Measurements from ENCODE around the gene TMEM156.

Gene TMEM156

GRCh38 chr4:39056023-39056422 is 23.8 kb upstream of the TMEM156 start:
- WGBS, 2 experiments (ENCODE audit: insufficient coverage in 2 of 2): 86 to 100% methylated on average over 1 to 2 of the region's 5 CpGs
- H3K4me3 ChIP-seq (ENCODE audit: extremely low read depth, insufficient read depth, low read length, poor library complexity, severe bottlenecking): no peak overlapping the region

GRCh38 chr4:39054497-39054896 is 22.3 kb upstream of the TMEM156 start:
- Histone ChIP-seq H3K4me1 (ENCODE audit: control insufficient read depth, insufficient read depth, low read length, poor library complexity, severe bottlenecking) (peaks cover 4% of the 10 kb centered on the region), H3K27ac (ENCODE audit: low read depth, low read length, severe bottlenecking) (no peak overlapping the region), H3K9me3 (ENCODE audit: control insufficient read depth, low read length) (no peaks in the 10 kb centered on the region), H3K36me3 (ENCODE audit: control insufficient read depth, insufficient read depth, low read length) (no peaks in the 10 kb centered on the region), H3K4me3 (ENCODE audit: extremely low read depth, insufficient read depth, low read length, poor library complexity, severe bottlenecking) (no peak overlapping the region)
- WGBS, 2 experiments (ENCODE audit: insufficient coverage in 2 of 2): 100% methylated on average over 1 of the region's 3 CpGs

More at GRCh38 chr4:39056023-39056422, 23.8 kb upstream of the TMEM156 start:
- H3K9me3 ChIP-seq (ENCODE audit: control insufficient read depth, low read length): no peaks in the 10 kb centered on the region
- peaks cover 4% of the 10 kb centered on the region for H3K4me1 ChIP-seq (ENCODE audit: control insufficient read depth, insufficient read depth, low read length, poor library complexity, severe bottlenecking)
- H3K27ac ChIP-seq (ENCODE audit: low read depth, low read length, severe bottlenecking): no peak overlapping the region
- H3K36me3 ChIP-seq (ENCODE audit: control insufficient read depth, insufficient read depth, low read length): no peaks in the 10 kb centered on the region

GRCh38 chr4:39053983-39054382 is 21.8 kb upstream of the TMEM156 start:
- Histone ChIP-seq H3K36me3 (ENCODE audit: control insufficient read depth, insufficient read depth, low read length) (peaks cover 3% of the 10 kb centered on the region), H3K9me3 (ENCODE audit: control insufficient read depth, low read length) (no peaks in the 10 kb centered on the region), H3K4me3 (ENCODE audit: extremely low read depth, insufficient read depth, low read length, poor library complexity, severe bottlenecking) (no peak overlapping the region), H3K4me1 (ENCODE audit: control insufficient read depth, insufficient read depth, low read length, poor library complexity, severe bottlenecking) (peaks cover 4% of the 10 kb centered on the region), H3K27ac (ENCODE audit: low read depth, low read length, severe bottlenecking) (no peak overlapping the region)
- 100% methylated on average over 2 of the region's 4 CpGs; no CpG with 5 or more reads in 1 of the 2 experiments for WGBS, 2 experiments (ENCODE audit: insufficient coverage in 2 of 2)

- H3K27ac ChIP-seq (ENCODE audit: low read depth, low read length, severe bottlenecking): no peak overlapping the region
- H3K9me3 ChIP-seq (ENCODE audit: control insufficient read depth, low read length): no peaks in the 10 kb centered on the region
- H3K4me3 ChIP-seq (ENCODE audit: extremely low read depth, insufficient read depth, low read length, poor library complexity, severe bottlenecking): no peak overlapping the region
- H3K36me3 ChIP-seq (ENCODE audit: control insufficient read depth, insufficient read depth, low read length): peaks cover 8% of the 10 kb centered on the region
- peaks cover 4% of the 10 kb centered on the region for H3K4me1 ChIP-seq (ENCODE audit: control insufficient read depth, insufficient read depth, low read length, poor library complexity, severe bottlenecking)
- WGBS, 2 experiments (ENCODE audit: insufficient coverage in 2 of 2): 77 to 85% methylated on average over 1 of the region's 1 CpG
Measured at GRCh38 chr4:39051492-39051891, 19.3 kb upstream of the TMEM156 start.

- H3K4me1 ChIP-seq (ENCODE audit: control insufficient read depth, insufficient read depth, low read length, poor library complexity, severe bottlenecking): peaks cover 4% of the 10 kb centered on the region
- no peak overlapping the region for H3K27ac ChIP-seq (ENCODE audit: low read depth, low read length, severe bottlenecking)
- H3K9me3 ChIP-seq (ENCODE audit: control insufficient read depth, low read length): no peaks in the 10 kb centered on the region
- H3K4me3 ChIP-seq (ENCODE audit: extremely low read depth, insufficient read depth, low read length, poor library complexity, severe bottlenecking): no peak overlapping the region
- peaks cover 8% of the 10 kb centered on the region for H3K36me3 ChIP-seq (ENCODE audit: control insufficient read depth, insufficient read depth, low read length)
- WGBS, 2 experiments (ENCODE audit: insufficient coverage in 2 of 2): no CpG with 5 or more reads among the region's 2 CpGs
Measured at GRCh38 chr4:39050590-39050989, 18.4 kb upstream of the TMEM156 start.

GRCh38 chr4:39048311-39048710 is 16.1 kb upstream of the TMEM156 start:
- no peak overlapping the region for H3K4me3 ChIP-seq (ENCODE audit: extremely low read depth, insufficient read depth, low read length, poor library complexity, severe bottlenecking)
- H3K27ac ChIP-seq (ENCODE audit: low read depth, low read length, severe bottlenecking): no peak overlapping the region
- H3K36me3 ChIP-seq (ENCODE audit: control insufficient read depth, insufficient read depth, low read length): peaks cover 8% of the 10 kb centered on the region
- H3K4me1 ChIP-seq (ENCODE audit: control insufficient read depth, insufficient read depth, low read length, poor library complexity, severe bottlenecking): peaks cover 8% of the 10 kb centered on the region
- no peaks in the 10 kb centered on the region for H3K9me3 ChIP-seq (ENCODE audit: control insufficient read depth, low read length)
- WGBS, 2 experiments (ENCODE audit: insufficient coverage in 2 of 2): no CpG with 5 or more reads among the region's 1 CpG

GRCh38 chr4:39047681-39048080 is 15.5 kb upstream of the TMEM156 start:
- 88% methylated on average over 1 of the region's 2 CpGs; no CpG with 5 or more reads in 1 of the 2 experiments for WGBS, 2 experiments (ENCODE audit: insufficient coverage in 2 of 2)
- Histone ChIP-seq H3K9me3 (ENCODE audit: control insufficient read depth, low read length) (no peaks in the 10 kb centered on the region), H3K4me3 (ENCODE audit: extremely low read depth, insufficient read depth, low read length, poor library complexity, severe bottlenecking) (no peak overlapping the region), H3K36me3 (ENCODE audit: control insufficient read depth, insufficient read depth, low read length) (peaks cover 8% of the 10 kb centered on the region), H3K27ac (ENCODE audit: low read depth, low read length, severe bottlenecking) (no peak overlapping the region), H3K4me1 (ENCODE audit: control insufficient read depth, insufficient read depth, low read length, poor library complexity, severe bottlenecking) (peaks cover 14% of the 10 kb centered on the region)

GRCh38 chr4:39046249-39046648 is 14.0 kb upstream of the TMEM156 start:
- Histone ChIP-seq H3K36me3 (ENCODE audit: control insufficient read depth, insufficient read depth, low read length) (peaks cover 8% of the 10 kb centered on the region), H3K4me3 (ENCODE audit: extremely low read depth, insufficient read depth, low read length, poor library complexity, severe bottlenecking) (peak overlapping the region; percentile 62), H3K9me3 (ENCODE audit: control insufficient read depth, low read length) (no peaks in the 10 kb centered on the region), H3K27ac (ENCODE audit: low read depth, low read length, severe bottlenecking) (peak overlapping the region; percentile 83), H3K4me1 (ENCODE audit: control insufficient read depth, insufficient read depth, low read length, poor library complexity, severe bottlenecking) (peaks cover 23% of the 10 kb centered on the region)
- 88 to 95% methylated on average over 5 to 7 of the region's 8 CpGs for WGBS, 2 experiments (ENCODE audit: insufficient coverage in 2 of 2)

GRCh38 chr4:39045827-39046221 is 13.6 kb upstream of the TMEM156 start:
- Histone ChIP-seq H3K9me3 (ENCODE audit: control insufficient read depth, low read length) (no peaks in the 10 kb centered on the region), H3K27ac (ENCODE audit: low read depth, low read length, severe bottlenecking) (peak overlapping the region; percentile 83), H3K4me3 (ENCODE audit: extremely low read depth, insufficient read depth, low read length, poor library complexity, severe bottlenecking) (peak overlapping the region; percentile 62), H3K36me3 (ENCODE audit: control insufficient read depth, insufficient read depth, low read length) (peaks cover 8% of the 10 kb centered on the region), H3K4me1 (ENCODE audit: control insufficient read depth, insufficient read depth, low read length, poor library complexity, severe bottlenecking) (peaks cover 23% of the 10 kb centered on the region)
- no CpG with 5 or more reads among the region's 3 CpGs for WGBS, 2 experiments (ENCODE audit: insufficient coverage in 2 of 2)

- WGBS, 2 experiments (ENCODE audit: insufficient coverage in 2 of 2): 1% methylated on average over 36 to 46 of the region's 82 CpGs
- Histone ChIP-seq H3K36me3 (ENCODE audit: control insufficient read depth, insufficient read depth, low read length) (peaks cover 8% of the 10 kb centered on the region), H3K27ac (ENCODE audit: low read depth, low read length, severe bottlenecking) (peak overlapping the region; percentile 83), H3K9me3 (ENCODE audit: control insufficient read depth, low read length) (no peaks in the 10 kb centered on the region), H3K4me3 (ENCODE audit: extremely low read depth, insufficient read depth, low read length, poor library complexity, severe bottlenecking) (peak overlapping the region; percentile 62), H3K4me1 (ENCODE audit: control insufficient read depth, insufficient read depth, low read length, poor library complexity, severe bottlenecking) (peaks cover 23% of the 10 kb centered on the region)
Measured at GRCh38 chr4:39044956-39045826, 13.0 kb upstream of the TMEM156 start.

GRCh38 chr4:39044364-39044955 is 12.3 kb upstream of the TMEM156 start:
- Histone ChIP-seq H3K27ac (ENCODE audit: low read depth, low read length, severe bottlenecking) (peak overlapping the region; percentile 83), H3K9me3 (ENCODE audit: control insufficient read depth, low read length) (no peaks in the 10 kb centered on the region), H3K36me3 (ENCODE audit: control insufficient read depth, insufficient read depth, low read length) (peaks cover 8% of the 10 kb centered on the region), H3K4me1 (ENCODE audit: control insufficient read depth, insufficient read depth, low read length, poor library complexity, severe bottlenecking) (peaks cover 23% of the 10 kb centered on the region), H3K4me3 (ENCODE audit: extremely low read depth, insufficient read depth, low read length, poor library complexity, severe bottlenecking) (peak overlapping the region; percentile 62)
- WGBS, 2 experiments (ENCODE audit: insufficient coverage in 2 of 2): 0% methylated on average over 6 to 30 of the region's 54 CpGs
